GF-D8 (cell line): ENCODE results near the gene GLB1L.

Experiments used
- DNase-seq: peaks from one replicate; lab custom pipeline; 2025; lab: John Stamatoyannopoulos, UW

The GLB1L gene

GRCh38 chr2:219221957-219222518 is 23.2 kb downstream of the GLB1L start:
- DNase-seq, result no peak

- no peak for DNase-seq
Observed at GRCh38 chr2:219220652-219221402, 24.4 kb downstream of the GLB1L start.

DNA sequence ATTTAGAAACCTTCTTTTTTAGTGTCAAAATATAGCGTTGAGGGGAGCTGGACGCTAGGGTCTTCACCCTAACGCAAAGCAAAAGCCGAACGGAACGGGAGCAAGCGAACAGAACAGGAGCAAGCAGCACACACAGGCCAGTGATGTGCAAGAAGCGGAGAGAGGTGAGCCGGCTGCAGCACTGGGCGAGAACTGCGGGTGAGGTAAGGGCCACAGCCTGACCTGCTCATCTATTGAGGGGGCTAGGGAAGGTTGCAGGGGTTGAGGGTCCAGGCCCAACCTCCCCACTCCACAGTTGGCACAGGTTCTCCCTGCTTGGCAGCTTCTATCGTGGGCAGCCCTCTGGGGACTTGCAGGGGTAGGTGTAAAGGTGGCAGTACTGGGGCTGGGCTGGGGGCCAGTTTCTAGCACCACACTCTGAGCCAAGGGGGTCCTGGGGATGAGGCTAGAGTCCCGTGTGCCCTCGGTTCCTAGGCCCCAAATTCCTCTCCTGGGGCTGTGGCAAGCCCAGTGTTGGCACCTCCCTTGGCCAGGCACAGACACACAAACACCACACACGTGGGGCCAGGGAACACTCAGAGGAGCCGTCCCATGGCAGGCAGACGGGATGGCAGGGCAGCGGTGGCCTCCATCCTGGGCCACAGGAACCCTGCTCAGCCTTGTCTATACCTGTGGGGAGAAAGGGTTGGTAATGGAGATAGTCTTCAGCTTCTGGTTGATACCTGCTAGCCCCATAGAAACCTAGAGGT is 25.3 kb downstream of the GLB1L start:
- no peak for DNase-seq

- DNase-seq, result no peak
Observed at GRCh38 chr2:219218732-219219701, 26.2 kb downstream of the GLB1L start, which contains the start of gene ABCB6. Gene ABCB6, minus strand, starts transcription at chr2:219218958. Its CDS starts 285 bp downstream, at chr2:219218673.

- DNase-seq, result no peak
Observed at GRCh38 chr2:219218217-219218731, 27.0 kb downstream of the GLB1L start.

DNA sequence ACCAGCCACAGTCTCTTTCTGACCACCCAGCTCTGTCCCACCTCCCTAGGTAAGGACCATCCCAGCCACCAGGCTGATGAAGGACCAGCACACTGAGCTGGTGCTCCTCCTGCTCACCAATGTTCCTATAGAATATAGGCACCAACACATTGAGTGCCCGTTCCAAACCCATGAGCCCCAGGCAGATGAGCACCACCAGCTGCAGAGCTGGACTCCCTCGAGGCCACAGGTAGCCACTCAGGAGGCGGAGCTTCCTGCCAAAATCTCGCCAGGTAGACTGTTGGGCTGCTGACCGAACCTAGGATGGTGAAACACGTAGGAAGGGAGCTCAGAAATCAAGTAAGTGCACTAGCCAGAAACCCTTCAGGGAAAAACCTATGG is 28.7 kb downstream of the GLB1L start:
- DNase-seq, result no peak

DNA sequence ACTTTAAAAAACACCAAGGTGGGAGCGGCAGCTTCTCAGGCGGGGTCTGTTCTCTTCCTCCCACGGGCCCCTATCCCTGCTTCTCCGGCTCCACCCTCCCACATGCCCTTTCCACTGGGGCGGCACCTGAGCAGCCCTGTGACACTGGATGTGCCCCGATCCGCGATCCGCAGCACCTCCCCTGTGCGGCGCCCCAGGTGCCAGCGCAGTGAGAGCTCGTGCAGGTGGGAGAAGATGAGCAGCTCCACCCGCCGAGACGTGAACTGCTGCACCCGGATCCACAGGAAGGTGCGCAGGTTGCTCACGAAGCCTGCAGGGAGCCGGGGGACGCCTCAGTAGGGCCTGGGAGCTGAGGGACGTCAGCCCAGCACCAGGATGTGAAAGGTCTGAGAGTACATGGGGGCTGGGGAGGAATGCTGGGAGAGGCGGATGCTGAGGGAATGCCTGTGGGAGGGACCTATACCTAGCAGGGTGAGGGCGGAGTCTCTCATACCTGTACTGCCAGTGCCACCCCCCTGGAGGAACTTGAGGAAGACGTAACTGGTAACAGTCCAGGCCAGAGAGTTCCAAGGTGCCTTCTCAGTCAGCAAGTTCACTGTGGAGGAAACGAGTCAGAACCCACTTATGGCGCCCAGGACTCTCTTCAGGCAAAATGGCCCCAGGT is 29.2 kb downstream of the GLB1L start:
- no peak for DNase-seq

DNA sequence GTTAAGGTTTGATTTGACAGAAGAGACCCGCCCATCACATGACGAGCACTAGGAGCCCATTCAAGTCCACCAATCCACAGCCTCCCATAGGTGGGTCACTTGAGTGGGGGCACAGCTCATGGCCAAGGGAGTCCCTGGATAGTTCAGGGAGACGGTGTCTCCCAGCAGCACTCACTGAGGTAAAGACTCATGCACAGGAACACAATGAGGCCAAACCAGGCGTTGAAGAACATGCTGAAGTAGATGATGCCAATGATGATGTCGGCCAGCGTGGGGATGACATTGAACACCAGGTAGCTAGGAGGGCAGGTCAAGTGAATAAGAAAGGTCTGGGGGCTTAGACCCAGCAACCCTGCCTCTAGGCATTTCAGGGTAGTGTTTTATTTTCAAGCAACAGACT is 30.5 kb downstream of the GLB1L start:
- no peak for DNase-seq

DNA sequence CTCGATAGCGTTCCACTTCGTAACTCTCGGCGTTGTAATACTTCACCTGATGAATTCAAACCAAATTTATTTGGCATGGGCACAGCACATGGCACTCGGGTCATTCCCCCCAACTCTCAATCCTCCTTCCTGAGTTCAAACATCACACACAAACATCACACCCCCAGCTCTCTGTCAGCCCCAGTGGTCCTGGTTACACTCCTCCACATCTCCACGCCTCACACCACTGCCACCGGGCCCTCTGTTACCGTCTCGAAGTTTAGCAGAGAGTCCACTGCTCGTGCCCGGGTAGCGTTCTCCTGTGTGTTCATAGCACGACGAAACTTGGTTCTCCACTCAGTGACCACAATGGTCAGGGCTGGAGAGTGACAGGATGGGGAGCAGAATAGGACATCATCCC is 31.1 kb downstream of the GLB1L start:
- no peak for DNase-seq

DNA sequence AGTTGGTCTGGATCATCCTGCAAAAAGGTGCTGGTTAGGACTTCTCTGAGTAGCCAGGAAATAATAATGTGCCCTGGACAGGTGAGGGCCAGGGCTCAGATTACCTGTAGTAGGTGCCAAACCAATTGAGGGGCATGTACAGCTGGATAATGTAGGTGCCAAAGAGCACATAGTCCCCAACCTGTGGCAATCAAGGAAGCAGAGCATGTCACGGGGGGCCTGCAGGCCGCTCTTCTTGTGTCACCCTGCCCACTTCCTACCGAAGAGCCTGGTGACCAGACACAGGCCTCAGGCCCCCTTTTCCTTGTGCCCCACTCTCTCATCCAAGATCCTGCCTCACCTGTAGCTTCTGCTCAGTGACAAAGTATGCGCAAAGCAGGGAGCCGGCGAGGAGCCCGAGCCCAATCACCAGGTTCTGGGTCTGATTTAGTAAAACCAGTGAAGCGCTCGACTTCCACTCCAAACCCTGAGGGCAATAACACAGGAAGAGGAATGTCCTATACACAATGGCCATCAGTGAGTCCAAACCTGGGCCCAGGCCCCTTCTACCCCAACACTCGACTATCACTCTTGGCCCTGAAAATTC is 31.7 kb downstream of the GLB1L start:
- DNase-seq, result no peak

DNA sequence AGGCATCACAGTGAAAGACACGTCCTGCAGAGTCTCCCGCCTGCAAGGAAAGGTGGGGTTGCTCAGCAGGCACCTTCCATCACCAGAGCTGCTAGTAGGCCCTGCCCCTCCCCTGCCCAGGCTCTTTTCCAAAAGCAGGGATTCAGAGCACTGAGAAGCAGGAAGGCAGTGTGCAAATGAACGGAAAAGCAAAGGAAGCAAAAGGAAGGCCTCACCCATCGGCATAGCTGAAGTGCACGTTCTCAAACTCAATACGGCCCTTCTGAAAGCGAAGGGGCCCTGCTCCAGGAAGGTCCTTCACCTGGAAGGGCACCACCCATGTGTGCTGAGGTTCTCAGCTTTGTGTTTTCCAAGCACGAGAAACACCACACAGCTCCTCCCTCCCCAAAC is 32.2 kb downstream of the GLB1L start:
- no peak for DNase-seq

- no peak for DNase-seq
Observed at GRCh38 chr2:219210886-219211362, 34.3 kb downstream of the GLB1L start.

- no peak for DNase-seq
Observed at GRCh38 chr2:219210196-219210885, 34.9 kb downstream of the GLB1L start.

DNA sequence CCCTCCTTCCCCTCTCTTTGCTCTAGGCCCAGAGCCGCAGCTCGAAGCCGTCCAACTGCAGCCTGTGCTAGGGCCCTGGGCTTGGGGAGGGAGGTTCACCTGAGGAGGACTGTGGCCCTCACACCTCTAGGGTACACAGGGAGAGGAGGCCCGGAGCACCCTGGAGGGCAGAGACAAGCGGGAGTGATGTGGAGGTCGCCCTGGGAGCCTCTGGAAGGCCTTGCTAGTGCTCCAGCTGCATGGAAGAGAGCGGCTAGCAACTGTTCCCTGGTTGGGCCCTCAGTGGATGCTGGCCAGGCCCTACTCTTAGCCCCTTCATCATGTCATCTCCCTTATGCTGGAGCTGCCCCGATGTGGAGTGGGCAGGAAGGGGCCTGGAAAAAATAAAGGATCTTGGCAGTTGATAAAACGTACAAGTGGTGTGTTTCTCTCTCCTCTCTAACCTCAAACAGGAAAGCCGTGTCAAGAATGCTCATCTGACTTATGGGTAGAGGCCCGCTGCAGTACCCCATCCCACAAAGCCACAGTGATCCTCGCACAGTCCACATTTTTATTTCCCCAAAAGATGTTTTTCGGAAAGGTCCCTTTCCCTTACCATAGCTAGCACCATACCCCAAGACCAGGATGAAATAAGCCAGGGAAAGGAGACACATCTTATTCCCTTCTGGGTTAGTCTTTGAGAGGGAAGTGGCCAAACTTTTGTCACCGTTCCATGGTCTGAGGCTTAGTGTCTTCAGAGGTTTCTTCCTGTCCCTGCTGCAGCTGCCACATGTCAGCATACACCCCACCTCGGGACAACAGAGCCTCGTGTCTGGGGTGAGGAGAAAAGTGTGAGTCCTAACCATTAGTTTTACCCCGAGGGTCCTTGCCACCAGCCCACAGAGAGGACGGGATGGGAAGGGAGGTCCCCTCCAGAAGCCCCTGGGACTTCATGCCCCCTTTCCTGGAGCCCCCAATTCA is 35.7 kb downstream of the GLB1L start:
- DNase-seq, result peak; percentile 60

DNA sequence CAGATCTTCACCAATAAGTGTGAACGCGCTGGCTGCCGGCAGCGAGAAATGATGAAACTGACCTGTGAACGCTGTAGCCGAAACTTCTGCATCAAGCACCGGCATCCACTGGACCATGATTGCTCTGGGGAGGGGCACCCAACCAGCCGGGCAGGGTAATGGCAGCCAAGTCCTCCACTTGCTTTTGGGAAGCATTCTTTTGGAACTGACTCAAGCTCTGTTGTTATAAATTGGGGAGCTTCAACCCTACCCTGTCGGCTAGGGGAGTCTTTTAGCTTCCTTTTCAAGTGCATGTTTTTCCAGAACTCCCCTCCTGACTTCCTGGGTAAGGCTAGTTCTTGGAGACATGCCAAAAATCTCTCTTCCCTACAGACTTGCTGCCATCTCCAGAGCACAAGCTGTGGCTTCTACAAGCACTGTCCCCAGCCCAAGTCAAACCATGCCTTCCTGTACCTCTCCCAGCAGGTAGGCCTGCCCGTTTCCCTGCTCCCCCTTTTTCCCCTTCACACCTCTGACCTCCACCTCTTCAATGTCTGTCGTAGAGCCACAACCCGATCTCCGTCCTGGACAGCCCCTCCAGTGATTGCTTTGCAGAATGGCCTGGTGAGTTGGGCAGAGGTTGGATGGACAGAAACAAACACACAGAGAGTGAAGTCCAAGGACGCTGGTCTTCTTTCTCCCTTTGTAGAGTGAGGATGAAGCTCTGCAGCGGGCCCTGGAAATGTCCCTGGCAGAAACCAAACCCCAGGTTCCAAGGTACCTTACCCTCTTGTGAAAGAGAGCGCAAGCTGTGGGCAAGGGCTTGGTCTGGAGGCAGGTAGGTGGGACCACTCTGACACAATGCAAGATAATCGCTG is 37.1 kb downstream of the GLB1L start:
- no peak for DNase-seq

DNA sequence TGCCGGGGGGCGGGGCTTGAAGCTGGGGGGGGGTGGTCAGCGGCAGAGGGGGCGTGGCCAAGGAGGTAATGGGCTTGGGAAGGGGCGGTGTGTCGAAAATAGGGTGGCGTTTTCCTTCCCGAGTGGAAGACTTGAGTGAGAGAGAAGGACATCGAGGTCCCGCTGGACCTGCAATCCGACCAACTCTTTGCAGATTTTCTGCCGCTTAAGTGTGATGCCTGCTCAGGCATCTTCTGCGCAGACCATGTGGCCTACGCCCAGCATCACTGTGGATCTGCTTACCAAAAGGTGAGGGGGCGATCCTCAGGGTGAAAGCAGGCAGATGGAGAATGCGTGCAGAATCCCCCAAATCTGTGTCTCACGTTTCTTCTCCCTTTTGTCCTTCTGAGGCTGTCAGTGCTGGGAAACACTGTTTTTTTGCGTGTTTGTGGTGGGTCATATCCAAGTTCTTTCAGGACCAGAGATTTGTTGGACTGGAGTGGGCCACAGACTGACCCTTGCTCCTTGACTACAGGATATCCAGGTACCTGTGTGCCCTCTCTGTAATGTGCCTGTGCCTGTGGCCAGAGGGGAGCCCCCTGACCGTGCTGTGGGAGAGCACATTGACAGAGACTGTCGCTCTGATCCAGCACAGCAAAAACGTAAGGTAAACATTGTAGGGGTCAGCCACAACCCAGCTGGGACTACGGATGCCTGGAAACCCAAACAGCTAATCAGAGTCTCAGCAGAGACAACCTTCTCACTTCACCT is 37.9 kb downstream of the GLB1L start:
- DNase-seq, result no peak
